ENCODE results near the gene ANKRD60.

ANKRD60 gene

GRCh38 chr20:58228484-58229197 lies at the start of gene ANKRD60:
Gene ANKRD60 (minus strand): TSS chr20:58228653. CDS start chr20:58228653, 0 bp downstream.
- peak; percentile 77 for DNase-seq

GRCh38 chr20:58277578-58278472 lies 49.4 kb upstream of the ANKRD60 start:
- DNase-seq, result no peak

DNA sequence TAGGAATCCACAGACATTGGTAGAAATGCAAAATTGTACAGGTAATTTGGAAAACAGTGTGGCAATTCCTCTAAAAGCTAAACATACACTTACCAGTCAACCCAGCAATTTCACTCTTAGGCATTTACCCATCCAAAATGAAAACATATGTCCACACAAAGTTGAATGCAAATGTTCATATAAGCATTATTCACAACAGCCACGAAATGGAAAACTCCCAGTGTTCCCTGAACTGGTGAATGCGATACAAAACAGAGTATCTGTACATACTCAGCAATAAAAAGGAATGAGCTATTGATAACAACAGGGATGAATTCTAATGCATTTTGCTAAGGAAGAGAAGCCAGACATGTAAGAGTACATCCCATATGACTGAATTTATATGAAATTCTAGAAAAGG lies 48.7 kb upstream of the ANKRD60 start:
- DNase-seq, result no peak

DNA sequence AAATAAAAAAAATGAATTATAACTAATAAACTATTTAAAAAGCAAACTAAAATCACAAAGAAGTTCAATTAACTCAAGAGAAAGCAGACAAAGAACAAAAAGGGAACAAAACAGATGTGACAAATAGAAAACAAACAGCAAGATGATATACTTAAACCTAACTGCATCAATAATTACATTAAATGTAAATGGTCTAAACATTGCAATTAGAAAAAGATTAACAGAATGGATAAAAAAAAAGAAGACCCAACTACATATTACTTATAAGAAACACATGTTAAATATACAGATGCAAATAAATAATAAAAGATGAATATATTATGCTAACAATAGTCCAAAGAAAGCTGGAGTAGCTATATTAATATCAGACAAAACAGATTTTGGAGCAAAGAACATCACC lies 45.9 kb upstream of the ANKRD60 start:
- no peak for DNase-seq

DNA sequence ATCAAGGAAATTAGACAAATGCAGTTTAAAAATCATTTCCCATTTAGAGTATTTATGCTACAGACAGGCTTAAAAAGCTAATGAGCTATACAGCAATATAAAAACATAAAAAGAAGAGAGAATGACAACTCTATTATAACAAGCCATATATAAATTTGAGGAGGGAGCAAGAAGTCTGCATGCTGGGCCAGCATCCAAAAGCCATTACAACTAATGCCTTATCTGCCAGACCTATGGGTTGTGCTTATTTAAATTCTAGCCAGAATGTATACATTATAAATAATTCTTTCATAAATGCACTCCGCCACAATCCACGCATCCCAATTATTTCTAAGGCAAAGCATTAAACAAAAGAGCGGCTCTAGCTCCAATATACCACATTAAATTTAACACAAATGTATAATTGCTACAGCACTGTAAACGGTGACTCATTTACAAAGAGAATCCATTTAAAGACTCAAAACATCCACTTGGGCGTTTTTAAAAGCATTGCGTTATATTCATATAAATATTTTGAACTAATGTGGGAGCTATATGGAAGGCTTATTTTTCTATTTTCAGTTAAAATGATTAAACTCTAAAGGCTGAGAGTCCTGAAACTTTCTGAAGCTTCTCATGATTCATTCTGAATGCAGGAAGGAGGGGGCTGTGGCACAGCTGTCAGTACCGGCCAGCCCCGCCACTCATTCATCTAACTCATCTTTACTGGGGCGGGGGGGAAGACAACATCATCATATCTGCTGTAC lies 43.3 kb upstream of the ANKRD60 start:
- DNase-seq, result no peak

GRCh38 chr20:58268936-58269619 lies 40.6 kb upstream of the ANKRD60 start:
- DNase-seq, result no peak

DNA sequence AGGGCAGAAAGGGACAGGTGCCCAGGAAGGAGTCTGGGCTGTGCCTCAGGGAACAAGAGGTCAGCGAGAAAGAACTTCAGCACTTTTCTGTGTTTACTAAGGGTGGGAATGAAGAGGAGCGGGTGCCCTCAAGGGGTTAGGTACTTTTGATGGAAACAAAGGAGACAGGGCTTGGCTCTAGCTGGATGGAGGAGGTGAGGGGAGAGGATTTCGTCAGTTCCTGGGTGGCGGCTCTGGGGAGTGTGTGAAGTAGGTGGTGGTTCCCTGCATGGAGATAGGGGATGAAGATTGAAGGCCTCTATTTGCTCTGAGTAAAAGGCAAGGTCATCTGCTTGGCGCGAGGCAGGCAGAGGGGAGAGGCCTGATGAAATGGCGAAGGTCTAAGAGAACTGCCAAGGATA lies 40.0 kb upstream of the ANKRD60 start:
- DNase-seq, result no peak

DNA sequence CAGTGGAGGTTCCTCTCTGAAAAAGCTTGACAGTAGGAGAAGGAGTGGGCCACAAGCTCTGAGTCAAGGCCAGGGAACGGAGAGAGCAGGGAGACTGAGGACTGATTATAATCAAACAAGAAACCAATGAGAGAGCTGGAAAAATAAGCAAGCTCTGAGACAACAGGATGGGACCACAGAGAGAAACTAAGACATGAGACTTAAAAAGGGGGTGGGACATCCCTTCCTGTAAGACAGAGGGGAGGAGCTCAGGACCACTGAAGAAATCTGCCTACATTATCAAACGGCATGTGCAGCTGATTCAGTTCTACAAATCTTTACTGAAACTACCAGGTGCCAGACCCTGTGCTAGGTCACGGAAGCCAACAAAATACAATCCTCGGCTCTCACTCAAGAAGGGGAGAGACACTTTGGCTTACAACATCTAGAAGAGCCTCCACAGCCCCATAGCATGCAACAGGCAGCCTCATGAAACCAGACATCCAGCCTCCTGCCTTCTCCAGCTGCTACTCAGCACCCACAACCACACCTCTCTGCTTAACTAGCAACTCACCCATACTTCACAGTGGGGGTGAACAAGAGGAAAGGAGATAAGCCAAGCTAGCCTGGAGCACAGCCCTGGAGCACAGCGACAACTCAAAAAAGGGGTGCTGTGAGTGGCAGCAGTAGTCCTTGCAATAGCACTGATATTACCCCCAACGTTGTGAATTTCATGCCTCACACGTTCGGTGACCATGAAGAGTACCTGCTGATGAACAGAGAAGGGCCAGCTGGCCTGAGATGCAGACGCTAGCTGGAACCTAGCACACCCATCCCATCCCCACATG lies 39.1 kb upstream of the ANKRD60 start:
- DNase-seq, result no peak

DNA sequence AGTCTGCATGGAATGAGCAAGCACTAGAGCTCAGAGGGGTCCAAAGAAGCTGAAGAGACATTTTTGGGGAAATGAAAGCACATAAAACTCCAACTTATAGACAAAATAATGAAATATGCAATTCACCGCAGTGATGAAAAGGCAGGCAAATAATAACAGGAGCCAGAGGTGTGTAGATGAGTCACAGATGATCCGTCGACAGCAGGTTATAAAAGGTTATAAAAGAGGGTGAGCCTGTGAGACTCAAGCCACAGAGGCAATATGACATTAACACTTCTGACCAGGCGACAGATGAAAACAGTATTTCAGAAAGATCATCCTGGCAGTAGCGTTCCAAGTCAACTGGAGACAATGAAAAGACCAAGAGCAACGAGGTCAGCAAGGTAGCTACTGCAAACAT lies 35.8 kb upstream of the ANKRD60 start:
- no peak for DNase-seq

- no peak for DNase-seq
Observed at GRCh38 chr20:58261660-58262059, 33.2 kb upstream of the ANKRD60 start.

GRCh38 chr20:58260006-58260405 lies 31.6 kb upstream of the ANKRD60 start:
- DNase-seq, result no peak

GRCh38 chr20:58256842-58257241 lies 28.4 kb upstream of the ANKRD60 start:
- no peak for DNase-seq

DNA sequence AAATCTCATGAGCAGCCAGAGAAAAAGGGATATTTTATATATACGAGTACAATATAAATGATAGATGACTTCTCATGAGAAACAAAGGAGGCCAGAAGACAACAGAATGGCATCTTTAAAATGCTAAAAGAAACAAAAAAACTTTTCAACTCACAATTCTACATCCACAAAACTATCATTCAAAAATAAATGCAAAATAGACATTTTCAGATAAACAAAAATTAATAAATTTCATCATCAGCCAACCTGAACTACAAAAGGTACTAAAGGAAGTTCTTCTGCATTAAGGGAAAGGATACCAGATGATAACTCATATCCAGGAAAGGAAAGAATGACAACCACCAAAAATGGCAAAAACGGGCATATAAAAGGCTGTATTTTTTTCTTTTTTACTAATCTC lies 27.9 kb upstream of the ANKRD60 start:
- no peak for DNase-seq

DNA sequence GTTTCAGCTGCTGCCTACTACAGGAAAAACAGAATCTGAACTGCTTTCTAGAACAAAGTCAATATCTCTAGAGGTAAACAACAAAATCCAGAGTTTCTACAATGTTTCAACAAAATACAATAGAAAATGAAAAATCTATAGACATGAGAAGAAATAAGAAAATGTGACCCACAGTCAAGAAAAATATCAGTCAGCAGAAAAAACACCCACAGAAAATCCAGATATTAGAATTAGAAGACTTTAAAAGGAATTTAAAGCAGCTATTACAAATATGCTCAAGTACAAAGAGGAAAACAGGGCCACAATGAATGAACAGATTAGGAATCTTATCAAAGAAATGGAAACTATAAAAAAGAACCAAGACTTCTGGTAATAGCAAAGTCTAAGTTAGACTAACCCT lies 26.4 kb upstream of the ANKRD60 start:
- DNase-seq, result no peak

DNA sequence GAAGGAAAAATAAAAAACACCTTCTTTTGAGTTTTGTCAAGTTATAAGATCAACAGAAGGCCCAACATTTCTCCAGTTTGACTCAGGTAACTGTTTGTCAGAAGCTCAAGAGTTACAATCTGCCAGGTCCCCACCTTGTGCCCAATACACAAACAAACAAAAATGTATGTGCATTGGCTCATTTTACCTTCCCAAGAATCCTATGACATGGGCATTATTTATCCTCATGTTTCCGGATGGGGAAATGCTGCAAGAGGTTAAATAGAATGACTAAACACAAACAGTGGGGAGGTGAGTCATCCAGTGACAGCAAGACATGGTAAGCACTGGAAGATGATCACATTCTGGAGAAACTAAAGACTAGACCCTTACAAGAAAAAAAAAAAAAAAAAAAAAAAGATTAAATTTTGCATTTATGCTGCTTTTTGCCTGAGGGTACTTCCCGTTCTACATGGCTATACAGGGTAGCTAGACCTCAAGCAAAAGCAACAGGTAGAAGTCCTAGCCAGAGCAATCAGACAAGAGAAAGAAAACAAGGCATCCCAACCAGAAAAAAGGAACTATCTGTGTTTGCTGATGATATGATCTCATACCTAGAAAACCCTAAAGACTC lies 23.6 kb upstream of the ANKRD60 start:
- DNase-seq, result no peak

DNA sequence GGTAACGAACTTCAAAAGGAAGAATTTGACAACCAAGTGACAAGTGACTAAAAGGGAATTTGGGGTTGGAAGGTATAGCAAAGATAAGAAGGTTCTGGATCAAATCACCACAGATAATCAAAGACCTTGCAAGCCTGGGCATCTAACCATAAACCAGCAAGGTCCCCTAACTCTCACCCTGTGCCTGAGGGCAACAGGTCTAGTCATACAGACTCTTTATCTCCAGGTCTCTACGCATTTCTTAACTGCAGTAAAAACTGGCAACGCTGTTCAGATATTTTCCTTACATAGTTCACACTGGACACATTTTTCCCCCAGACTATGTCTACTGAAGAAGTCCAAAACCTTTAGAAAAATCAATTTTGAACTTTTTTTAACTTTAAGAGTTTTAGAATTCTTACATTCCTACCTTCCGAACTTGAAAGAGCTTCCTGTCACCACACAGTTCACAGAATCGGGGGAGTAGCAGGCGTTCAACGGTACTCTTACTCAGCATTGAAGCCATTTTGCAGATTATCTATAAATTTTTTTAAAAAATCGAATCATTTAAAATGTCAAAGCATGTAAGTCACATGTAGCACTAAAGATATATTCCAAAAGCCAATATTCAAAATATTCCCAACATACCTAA lies 23.0 kb upstream of the ANKRD60 start:
- no peak for DNase-seq

- DNase-seq, result no peak
Observed at GRCh38 chr20:58246346-58246745, 17.9 kb upstream of the ANKRD60 start.

GRCh38 chr20:58245931-58246330 lies 17.5 kb upstream of the ANKRD60 start:
- no peak for DNase-seq

GRCh38 chr20:58245181-58245891 lies 16.9 kb upstream of the ANKRD60 start:
- no peak for DNase-seq

- no peak for DNase-seq
Observed at GRCh38 chr20:58244517-58245030, 16.1 kb upstream of the ANKRD60 start.
